HG03039 (cell line): Measurements from ENCODE around the gene FNTB.
"Not testable (repeated sequence)": the region's sequence is repeated elsewhere in the genome, so short reads cannot be mapped to it uniquely, and the experiment has no call there.

Experiments used
- ATAC-seq: cut with Tn5 transposase; IDR thresholded peaks from one replicate; pipeline ENCODE4 v1.9.1; 2021; ENCODE audit warnings: mild to moderate bottlenecking, moderate library complexity; ENCODE audit not compliant: unreplicated experiment

The FNTB gene

DNA sequence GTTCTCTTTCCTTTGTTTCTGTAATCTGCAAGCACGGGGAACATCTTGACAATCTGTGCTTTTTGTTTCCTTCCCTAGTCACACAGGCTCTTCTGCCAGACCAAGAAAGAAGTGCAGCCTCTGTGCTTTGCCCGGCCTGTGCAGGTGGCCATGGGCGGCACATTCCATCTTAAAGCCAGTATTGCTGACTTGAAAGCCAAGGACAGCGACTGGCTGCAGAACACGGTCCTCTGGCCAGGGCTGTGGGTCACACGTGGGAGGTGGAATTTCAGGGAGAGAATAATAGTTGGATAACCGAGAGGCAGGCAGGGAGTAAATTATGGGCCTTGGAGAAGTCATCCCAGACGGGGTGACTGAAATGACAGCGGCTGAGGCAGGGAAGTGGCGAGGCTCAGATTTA, 24.8 kb downstream of the FNTB start:
- no peak for ATAC-seq

DNA sequence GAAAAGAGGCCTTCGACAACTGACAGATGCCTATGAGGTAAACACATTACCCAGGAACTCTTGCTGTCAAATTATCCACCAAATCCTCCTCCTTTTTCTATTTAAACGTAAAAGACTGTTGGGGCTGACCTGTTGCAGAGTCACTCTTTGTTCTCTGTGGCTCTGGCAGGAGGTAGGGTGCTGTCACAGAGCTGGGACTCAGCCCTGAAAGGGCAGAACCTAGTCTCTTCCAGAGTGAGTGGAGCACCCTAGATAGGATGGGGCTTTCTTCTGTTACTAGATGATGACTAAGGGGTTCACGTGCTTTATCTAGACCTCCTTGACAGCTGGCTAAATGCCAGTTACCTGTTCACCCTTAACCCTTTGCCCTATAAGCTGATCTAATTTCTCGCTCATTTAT, 25.7 kb downstream of the FNTB start:
- no peak for ATAC-seq

DNA sequence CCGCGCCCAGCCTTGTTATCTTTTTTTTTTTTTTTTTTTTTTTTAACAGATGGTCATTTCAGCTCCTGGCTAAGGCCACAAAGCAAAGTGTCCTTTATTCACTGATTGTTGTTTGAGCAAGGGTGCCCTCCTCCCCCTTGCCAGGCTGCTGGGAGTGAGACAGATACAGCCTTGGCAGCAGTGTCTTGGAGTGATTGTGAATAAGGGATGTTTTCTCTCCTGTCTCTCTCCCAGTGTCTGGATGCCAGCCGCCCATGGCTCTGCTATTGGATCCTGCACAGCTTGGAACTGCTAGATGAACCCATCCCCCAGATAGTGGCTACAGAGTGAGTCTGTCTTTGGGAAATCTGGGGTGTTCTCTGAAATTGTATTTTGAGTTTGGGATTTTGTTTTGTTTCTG, 28.7 kb downstream of the FNTB start:
- ATAC-seq = no peak

- ATAC-seq = no peak
These were observed 29.8 kb downstream of the FNTB start for GRCh38 chr14:65016471-65016870.

DNA sequence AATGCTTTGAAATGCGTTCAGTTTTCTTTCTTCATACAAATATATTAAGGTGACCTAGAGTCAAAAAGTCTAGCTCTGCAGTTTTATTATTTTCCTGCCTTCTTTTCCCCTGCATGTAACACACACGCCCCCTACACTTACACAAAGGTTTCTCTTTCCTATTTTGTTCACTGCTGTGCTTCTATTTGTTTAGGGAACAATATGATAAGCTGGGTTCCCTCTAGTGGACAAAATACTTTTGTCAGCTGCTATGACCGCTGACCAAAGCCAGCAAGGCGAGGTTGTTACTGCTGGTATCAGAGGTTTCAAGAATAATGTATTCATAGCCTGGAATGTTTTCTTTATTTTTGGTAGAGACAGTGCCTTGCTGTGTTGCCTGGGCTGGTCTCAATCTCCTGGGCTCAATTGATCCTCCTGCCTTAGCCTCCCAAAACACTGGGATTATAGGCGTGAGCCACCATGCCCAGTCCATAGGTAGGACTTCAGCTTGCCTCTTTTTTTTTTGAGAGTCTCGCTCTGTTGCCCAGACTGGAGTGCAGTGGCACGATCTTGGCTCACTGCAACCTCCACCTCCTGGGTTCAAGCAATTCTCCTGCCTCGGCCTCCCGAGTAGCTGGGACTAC, 33.4 kb downstream of the FNTB start:
- ATAC-seq = no peak

DNA sequence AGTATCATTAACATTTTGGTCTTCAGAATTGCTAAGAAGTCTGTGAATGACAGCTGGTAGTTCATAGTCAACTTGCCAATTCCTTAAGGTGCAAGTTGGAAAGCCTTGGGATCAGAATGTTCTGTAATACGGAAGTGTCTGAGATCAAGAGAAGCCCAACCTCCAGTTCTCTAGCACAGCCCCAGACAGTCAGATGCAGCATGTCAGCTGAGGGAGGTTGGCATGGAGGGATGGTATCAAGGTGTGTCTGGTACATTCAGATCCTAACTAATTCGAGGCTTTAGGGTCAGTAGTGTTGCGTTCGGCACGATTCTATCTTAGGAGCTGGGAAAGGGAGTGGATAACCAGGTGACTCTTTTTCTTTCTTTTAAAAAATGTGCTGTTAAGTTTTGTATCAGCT, 38.3 kb downstream of the FNTB start:
- no peak for ATAC-seq

DNA sequence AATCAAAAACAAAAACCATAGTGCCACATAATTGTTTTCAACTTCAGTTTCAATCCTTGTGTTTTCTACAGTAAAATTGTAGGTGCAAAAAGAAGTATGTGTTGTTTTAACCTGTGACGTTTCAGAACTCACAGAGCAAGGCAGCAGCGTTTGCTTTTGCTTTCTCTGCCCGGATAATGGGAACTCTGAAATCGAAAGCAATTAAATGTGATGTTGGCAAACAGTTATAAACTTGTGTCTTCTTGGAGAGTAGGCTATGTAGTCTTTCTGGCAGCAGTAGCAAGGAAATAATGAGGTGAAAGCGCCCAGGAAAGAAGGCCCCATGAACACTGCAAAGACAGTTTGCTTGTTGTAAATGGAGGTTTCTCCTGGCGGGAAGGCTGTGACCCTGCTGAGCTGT, 39.1 kb downstream of the FNTB start:
- ATAC-seq = no peak

DNA sequence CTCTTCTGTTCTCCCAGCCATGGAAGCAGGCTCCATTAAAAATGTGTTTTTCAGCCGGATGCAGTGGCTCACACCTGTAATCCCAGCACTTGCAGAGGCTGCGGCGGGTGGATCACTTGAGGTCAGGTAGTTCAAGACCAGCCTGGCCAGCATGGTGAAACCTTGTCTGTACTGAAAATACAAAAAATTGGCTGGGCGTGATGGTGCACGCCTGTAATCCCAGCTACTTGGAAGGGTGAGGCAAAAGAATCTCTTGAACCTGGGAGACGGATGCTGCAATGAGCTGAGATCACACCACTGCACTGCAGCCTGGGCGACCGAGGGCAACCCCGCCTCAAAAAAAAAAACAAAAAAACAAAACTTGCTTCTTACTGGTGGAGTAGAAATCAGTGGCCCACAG, 39.8 kb downstream of the FNTB start:
- ATAC-seq = no peak

GRCh38 chr14:65027127-65027799, 40.6 kb downstream of the FNTB start:
- ATAC-seq = no peak

GRCh38 chr14:65028937-65029336, 42.2 kb downstream of the FNTB start:
- ATAC-seq = no peak

GRCh38 chr14:65031321-65031720, 44.6 kb downstream of the FNTB start:
- not testable (repeated sequence) for ATAC-seq

DNA sequence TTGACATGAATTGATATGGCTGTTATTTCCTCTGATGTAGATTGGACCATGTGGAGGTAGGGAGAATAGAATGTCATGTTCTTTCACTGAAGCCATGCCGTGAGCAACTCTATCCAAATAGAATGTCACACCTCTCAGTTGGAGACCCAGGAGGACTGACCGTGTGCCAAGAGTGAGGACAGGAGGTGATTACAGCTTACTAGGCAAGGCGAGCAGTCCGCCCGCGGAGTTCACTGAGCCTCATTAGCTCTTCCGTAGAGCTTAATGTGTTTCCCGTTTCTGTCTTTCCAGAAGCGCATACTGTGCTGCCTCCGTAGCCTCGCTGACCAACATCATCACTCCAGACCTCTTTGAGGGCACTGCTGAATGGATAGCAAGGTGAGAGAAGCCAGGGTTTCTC, 45.6 kb downstream of the FNTB start:
- ATAC-seq = no peak

DNA sequence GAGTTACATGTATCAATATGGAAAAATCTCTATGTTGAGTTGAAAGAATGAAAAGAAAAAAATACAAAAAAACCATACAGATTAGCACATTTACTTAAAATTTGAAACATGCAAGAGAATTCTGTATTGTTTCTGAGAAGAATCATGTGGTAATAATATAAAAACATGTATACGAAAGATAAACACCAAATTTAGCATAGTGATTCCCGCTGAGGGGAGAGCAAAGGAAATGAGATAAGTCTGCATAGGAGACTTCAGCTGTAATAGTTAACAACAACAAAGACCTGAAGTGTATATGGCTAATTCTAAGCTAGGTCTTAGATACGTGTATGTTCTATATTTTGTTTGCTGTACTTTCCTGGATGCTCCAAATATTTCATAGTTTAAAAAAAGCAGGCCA, 46.5 kb downstream of the FNTB start:
- no peak for ATAC-seq

GRCh38 chr14:65034021-65034420, 47.3 kb downstream of the FNTB start:
- ATAC-seq = no peak

GRCh38 chr14:65035049-65035448, 48.4 kb downstream of the FNTB start:
- ATAC-seq = no peak

DNA sequence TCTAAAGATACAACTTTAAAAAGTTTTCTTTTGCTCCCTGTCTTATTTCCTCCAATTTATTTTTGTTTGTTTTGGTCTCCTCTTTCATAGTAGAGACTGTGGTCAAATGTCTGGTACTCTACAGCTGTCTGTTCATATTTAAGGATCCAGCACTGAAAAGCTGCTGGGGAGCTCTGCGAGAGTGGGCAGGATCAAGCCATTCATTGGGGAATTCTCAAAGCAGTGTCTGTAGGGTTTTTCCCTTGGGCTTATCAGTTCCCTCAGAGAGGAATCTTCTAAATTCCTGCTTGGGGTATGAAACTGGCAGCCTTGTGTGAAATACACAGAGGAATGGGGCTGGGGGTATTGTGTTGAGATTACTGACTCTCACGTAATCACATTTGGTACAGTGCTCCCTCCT, 52.3 kb downstream of the FNTB start:
- ATAC-seq = no peak

- no peak for ATAC-seq
These were observed 54.2 kb downstream of the FNTB start for GRCh38 chr14:65040666-65041433.

- ATAC-seq = no peak
These were observed 54.8 kb downstream of the FNTB start for GRCh38 chr14:65041434-65041915.

- no peak for ATAC-seq
These were observed 55.6 kb downstream of the FNTB start for GRCh38 chr14:65042296-65042695.

- ATAC-seq = no peak
These were observed 56.2 kb downstream of the FNTB start for GRCh38 chr14:65042731-65043372.

DNA sequence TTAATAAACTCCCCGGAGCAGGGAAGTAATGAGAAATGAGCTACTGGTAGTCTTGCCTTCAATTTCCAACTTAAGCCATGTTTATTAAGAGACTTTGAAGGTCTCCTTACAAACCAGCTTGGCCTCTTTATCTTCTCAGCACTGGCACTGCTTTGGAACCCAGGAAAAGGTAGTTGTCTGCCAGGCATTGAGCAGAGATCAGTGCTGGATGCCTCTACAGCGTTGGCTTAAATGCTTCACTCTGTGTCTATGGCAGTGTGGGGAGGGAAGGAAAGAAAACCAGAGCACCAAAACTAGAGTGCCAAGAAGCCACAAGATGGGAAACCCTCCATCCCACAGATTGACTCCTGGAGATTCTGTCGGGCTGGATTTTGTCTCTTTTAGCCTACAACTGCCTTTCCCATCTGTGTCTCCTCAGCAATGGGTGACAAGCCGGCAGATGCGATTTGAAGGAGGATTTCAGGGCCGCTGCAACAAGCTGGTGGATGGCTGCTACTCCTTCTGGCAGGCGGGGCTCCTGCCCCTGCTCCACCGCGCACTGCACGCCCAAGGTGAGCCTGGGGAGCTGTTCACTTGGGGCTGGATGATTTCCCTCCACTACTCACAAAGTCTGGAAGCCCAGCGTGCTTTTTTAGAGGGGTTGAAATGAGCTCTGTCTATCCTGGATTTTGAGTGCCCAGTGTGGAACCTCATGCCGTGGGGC, 57.3 kb downstream of the FNTB start:
- no peak for ATAC-seq
